BLaER1 (cell line): ENCODE data around the gene SEMA6A.

ENCODE experiments used
- H3K27ac ChIP-seq: shearing (Covaris generic); formaldehyde crosslinking; 2 replicates; pipeline ENCODE4 v1.8.1; 2022
- H3K27me3 ChIP-seq: shearing (Covaris generic); formaldehyde crosslinking; 2 replicates; pipeline ENCODE4 v1.8.1; 2022
- H3K36me3 ChIP-seq: shearing (Covaris generic); formaldehyde crosslinking; 2 replicates; pipeline ENCODE4 v1.8.1; 2022
- H3K4me1 ChIP-seq: shearing (Covaris generic); formaldehyde crosslinking; 2 replicates; pipeline ENCODE4 v1.8.1; 2022
- H3K4me2 ChIP-seq: shearing (Covaris generic); formaldehyde crosslinking; 2 replicates; pipeline ENCODE4 v1.8.1; 2022
- H3K4me3 ChIP-seq: shearing (Covaris generic); formaldehyde crosslinking; 2 replicates; pipeline ENCODE4 v1.8.1; 2022
- H3K9ac ChIP-seq: shearing (Covaris generic); formaldehyde crosslinking; 2 replicates; pipeline ENCODE4 v1.8.1; 2022
- H3K9me3 ChIP-seq: shearing (Covaris generic); formaldehyde crosslinking; 2 replicates; pipeline ENCODE4 v1.8.1; 2022
- H4K20me1 ChIP-seq: shearing (Covaris generic); formaldehyde crosslinking; 2 replicates; pipeline ENCODE4 v1.8.1; 2022
- Cebpa-rat ChIP-seq: shearing (Covaris generic); IDR thresholded peaks from 2 replicates; pipeline ENCODE4 v1.8.1; 2022

The SEMA6A gene

DNA sequence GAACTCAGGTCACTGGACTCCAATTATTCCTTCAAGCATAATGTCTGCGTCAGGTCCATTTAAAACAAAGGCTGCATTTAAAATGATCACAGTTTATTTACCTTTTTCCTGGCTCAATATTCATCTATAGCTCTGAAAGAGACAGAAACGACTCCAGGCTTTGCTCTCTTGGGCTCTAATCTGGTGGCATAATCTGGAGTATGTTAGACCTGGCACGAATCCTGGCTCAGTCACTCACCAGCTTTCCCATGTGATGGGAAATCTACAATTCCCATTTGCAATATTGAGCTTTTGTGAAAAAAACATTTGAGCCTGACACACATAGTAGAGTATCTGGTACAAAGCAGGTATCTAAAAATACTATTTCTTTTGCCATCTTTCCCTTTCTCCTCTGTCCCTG is 155.8 kb downstream of the SEMA6A start:
- Histone ChIP-seq H3K27me3 (no peaks in the 10 kb centered on the region), H3K36me3 (peaks cover 7% of the 10 kb centered on the region; the same call in 1 of the 2 replicates), H3K27ac (no peak overlapping the region), H3K9ac (no peak overlapping the region), H3K9me3 (peaks cover 11% of the 10 kb centered on the region), H3K4me3 (no peak overlapping the region), H3K4me2 (no peak overlapping the region), H4K20me1 (no peaks in the 10 kb centered on the region), H3K4me1 (peaks cover 24% of the 10 kb centered on the region)
- TF ChIP-seq Cebpa-rat = no peak

DNA sequence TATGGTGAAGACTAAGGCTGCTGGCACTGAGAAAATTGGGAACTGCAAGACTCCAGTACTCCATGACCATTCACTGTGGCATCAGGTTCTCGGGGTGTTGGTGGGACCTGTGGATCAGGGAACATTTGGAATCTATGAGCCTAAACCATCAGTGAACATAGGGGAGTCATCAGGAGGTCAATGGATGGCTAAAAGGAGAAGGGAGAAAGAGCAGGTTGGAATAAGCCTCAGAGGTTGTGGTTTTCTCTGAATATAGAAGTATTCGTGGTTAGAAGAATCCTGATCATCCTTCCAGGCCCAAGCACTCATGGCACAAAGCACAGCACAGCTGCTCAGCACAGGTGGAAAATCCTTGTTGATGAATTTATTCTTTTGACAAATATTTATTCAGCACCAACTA is 156.6 kb downstream of the SEMA6A start:
- Histone ChIP-seq H3K27me3 (no peaks in the 10 kb centered on the region), H3K9ac (no peak overlapping the region), H3K27ac (no peak overlapping the region), H3K9me3 (peaks cover 11% of the 10 kb centered on the region), H4K20me1 (no peaks in the 10 kb centered on the region), H3K4me2 (no peak overlapping the region), H3K4me3 (no peak overlapping the region), H3K4me1 (peaks cover 24% of the 10 kb centered on the region), H3K36me3 (peaks cover 7% of the 10 kb centered on the region; the same call in 1 of the 2 replicates)
- TF ChIP-seq Cebpa-rat = no peak

DNA sequence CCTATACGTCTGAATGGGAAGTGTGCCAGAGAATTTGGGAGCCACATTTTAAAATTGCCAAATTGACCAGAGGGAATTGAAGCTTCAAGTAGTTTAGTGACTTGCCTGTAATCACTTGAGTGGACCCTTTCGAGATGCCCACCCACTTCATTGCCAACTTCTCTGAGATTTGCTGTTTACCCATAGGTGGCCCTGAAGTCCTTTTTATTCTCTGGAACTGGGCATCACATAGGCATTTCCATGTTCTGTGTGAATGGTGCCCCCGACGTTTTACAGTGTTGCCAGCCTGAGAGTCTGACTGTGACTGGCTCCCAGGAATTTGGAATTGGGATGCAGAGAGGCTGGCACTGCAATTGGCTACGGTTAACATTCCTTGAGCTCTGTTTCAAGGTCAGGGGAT is 158.6 kb downstream of the SEMA6A start:
- Histone ChIP-seq H3K4me3 (no peak overlapping the region), H3K9ac (no peak overlapping the region), H4K20me1 (no peaks in the 10 kb centered on the region), H3K4me1 (peaks cover 24% of the 10 kb centered on the region), H3K36me3 (peaks cover 7% of the 10 kb centered on the region; the same call in 1 of the 2 replicates), H3K9me3 (peaks cover under 1% of the 10 kb centered on the region; the same call in 1 of the 2 replicates), H3K4me2 (no peak overlapping the region), H3K27ac (no peak overlapping the region), H3K27me3 (no peaks in the 10 kb centered on the region)
- no peak for TF ChIP-seq Cebpa-rat

DNA sequence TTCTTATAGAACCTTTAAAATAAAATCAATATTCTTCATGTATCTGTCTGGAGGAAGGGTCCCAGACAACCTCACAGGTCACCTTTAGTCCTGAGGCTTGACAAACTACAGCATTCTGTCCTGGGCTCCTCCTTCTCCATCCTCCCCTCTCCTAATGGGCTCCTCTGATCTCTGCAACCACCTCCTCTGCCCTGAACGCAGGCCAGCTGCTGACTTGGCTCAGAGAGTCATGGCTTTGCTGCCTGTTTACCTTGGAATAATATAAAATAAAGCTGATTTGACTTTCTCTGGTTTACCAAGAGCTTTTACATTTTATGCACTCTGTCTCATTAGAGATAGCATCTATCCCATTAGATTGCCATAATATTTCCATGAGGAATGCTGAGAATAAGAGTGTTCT is 159.4 kb downstream of the SEMA6A start:
- Histone ChIP-seq H3K27me3 (no peaks in the 10 kb centered on the region), H3K9ac (no peak overlapping the region), H3K27ac (no peak overlapping the region), H3K4me1 (peaks cover 17% of the 10 kb centered on the region), H4K20me1 (no peaks in the 10 kb centered on the region), H3K36me3 (peaks cover 7% of the 10 kb centered on the region; the same call in 1 of the 2 replicates), H3K9me3 (no peaks in the 10 kb centered on the region), H3K4me3 (no peak overlapping the region), H3K4me2 (no peak overlapping the region)
- no peak for TF ChIP-seq Cebpa-rat

DNA sequence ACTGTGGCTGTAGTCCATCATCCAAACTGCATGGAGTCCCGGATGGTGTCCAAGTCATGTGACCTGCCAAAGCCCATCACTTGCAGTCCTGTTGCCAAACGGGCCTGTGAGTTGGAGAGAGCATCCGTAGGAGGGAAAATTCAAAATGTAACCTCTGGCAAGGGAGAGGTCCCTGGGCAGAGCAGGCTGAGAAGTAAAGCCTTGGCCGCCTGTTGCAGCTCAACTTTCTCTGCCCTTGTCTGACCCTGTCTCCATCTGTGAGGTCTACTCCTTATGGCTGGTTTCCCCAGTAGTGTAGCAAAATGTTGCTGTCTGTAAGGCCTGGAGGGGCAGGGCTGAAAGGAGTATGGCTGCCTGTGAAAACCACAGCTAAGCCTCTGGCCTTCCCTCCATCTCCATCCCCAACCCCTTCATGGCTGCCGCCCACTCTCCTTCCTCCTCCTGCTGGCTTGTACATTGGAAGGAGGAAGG is 163.5 kb downstream of the SEMA6A start:
- TF ChIP-seq Cebpa-rat = no peak
- H3K27ac ChIP-seq = no peak overlapping the region
- H3K36me3 ChIP-seq = 0 out of 2 replicates have a peak, but pooled peaks cover 7% of the 10 kb centered on the region
- H3K9ac ChIP-seq = no peak overlapping the region
- no peaks in the 10 kb centered on the region for H3K27me3 ChIP-seq
- H3K9me3 ChIP-seq = no peaks in the 10 kb centered on the region
- no peaks in the 10 kb centered on the region for H3K4me1 ChIP-seq
- H3K4me3 ChIP-seq = no peak overlapping the region
- no peaks in the 10 kb centered on the region for H4K20me1 ChIP-seq
- H3K4me2 ChIP-seq = no peak overlapping the region

DNA sequence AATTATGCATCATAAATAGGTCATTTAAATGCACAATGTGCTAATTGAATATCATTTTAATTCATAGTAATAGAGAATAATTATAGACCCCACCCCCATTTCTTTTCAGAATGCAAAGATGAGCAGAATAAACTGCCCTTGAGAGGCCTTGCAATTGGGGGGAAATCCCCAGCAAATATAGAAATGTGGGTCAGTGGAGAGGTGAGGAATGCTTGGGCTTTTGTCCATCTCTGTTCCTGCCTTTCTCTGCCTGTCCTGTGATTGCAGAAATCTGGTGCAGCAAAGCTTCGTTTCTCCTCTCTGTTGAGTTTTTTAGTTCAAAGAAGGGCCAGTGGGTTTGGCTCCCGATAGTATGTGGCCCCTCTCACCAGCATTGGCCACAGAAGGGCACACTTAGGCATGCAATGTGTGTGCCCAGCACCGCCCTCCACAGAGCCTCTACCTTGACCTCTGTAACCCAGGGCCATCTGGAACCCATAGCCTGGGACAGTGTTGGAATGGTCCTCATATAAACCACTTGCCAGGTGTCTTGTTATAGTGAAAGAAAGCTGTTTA is 164.2 kb downstream of the SEMA6A start:
- no peaks in the 10 kb centered on the region for H4K20me1 ChIP-seq
- H3K4me3 ChIP-seq = no peak overlapping the region
- H3K9me3 ChIP-seq = no peaks in the 10 kb centered on the region
- no peaks in the 10 kb centered on the region for H3K4me1 ChIP-seq
- 0 out of 2 replicates have a peak, but pooled peaks cover under 1% of the 10 kb centered on the region for H3K36me3 ChIP-seq
- no peak overlapping the region for H3K9ac ChIP-seq
- no peak overlapping the region for H3K27ac ChIP-seq
- H3K4me2 ChIP-seq = no peak overlapping the region
- no peak for TF ChIP-seq Cebpa-rat
- no peaks in the 10 kb centered on the region for H3K27me3 ChIP-seq

DNA sequence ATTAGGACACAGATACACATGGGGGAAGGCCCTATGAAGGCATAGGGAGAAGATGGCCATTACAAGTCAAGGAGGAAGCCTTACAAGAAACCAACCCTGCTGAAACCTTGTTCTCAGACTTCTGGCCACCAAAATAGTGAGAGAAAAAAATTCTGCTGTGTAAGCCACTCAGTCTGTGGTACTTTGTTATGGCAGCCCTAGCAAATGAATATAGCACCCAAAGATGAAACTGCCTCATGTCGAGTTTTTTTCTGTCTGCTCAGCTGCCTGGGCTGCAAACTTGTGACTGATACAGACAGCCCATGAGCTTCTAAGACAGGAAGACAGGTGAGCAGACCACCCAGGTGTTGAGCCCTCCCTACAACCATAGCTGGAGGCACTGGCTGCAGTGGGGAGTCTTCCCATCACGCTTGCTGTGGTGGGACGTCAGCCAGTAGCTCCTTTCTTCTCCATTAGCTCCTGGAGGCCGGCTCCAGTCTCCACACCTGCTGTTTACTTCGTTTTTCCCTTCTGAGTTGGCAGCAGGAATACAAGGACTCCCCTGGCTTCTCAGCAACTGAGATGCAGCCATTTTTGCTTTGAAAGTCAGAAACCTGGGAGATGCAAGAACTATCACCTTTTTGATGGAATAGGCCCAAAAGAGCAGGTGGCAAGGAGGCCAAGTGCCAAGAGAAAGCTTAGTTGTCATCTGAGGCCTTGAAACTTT is 164.9 kb downstream of the SEMA6A start:
- H3K36me3 ChIP-seq = no peaks in the 10 kb centered on the region
- H3K27me3 ChIP-seq = no peaks in the 10 kb centered on the region
- TF ChIP-seq Cebpa-rat = no peak
- no peak overlapping the region for H3K27ac ChIP-seq
- H3K4me1 ChIP-seq = no peaks in the 10 kb centered on the region
- no peak overlapping the region for H3K4me3 ChIP-seq
- H4K20me1 ChIP-seq = no peaks in the 10 kb centered on the region
- no peaks in the 10 kb centered on the region for H3K9me3 ChIP-seq
- H3K4me2 ChIP-seq = no peak overlapping the region
- H3K9ac ChIP-seq = no peak overlapping the region

DNA sequence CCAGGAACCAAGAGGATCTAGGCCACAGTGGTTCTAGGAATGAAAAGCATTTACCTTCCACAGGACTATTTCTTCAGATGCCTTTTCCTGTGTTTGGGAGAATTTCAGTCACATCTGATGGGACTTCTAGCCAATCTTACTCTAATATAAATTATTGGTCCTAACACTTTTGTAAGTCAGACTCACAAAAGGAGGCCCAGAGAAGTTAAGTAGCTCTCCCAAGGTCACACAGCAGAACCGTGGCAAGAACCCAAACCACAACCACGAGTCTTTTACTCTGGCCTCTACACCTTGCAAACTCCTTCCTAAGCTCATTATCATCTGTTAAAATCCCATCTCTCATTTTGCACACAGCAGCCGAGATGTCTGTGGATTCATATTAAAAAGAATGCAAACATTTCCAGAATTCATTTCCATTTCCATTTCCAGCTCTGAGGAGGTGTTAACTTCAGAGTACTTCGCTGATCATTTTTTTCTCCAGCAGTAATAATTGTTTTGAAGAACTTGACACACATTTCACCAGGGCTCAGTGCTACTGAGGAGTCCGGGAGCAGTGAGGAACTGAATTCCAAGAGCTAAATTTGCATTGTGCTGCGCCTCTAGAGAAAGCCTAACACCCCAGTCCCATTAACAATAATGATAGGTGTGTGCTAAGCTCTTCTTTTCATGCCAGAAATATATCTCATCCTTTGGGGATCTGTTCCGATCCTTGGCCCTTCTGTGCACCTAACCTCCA is 168.1 kb downstream of the SEMA6A start:
- Histone ChIP-seq H3K9me3 (no peaks in the 10 kb centered on the region), H3K4me3 (no peak overlapping the region), H3K9ac (no peak overlapping the region), H3K4me2 (no peak overlapping the region), H3K27me3 (no peaks in the 10 kb centered on the region), H4K20me1 (no peaks in the 10 kb centered on the region), H3K36me3 (no peaks in the 10 kb centered on the region), H3K4me1 (no peaks in the 10 kb centered on the region), H3K27ac (no peak overlapping the region)
- no peak for TF ChIP-seq Cebpa-rat

DNA sequence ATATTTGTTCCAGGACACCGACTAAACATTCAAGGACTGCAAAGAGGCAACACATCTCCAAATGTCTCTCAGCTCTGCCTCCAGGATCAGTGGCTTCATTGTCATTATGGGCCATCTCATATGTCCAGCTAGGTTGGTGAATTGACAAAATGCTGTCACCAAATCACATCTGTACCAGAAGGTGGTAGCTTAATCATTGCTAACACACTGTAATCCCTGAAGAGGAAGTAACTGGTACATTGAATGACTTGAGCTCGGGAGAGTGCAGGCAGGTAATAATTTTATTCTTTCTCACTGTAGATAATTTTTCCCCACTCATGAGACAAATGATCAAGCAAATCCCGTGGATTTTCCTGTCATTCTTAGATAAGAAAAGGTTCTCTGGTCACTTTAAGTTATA is 169.8 kb downstream of the SEMA6A start:
- Histone ChIP-seq H3K27me3 (no peaks in the 10 kb centered on the region), H3K4me1 (no peaks in the 10 kb centered on the region), H3K4me3 (no peak overlapping the region), H3K9ac (no peak overlapping the region), H3K27ac (no peak overlapping the region), H4K20me1 (no peaks in the 10 kb centered on the region), H3K4me2 (no peak overlapping the region), H3K9me3 (no peaks in the 10 kb centered on the region), H3K36me3 (no peaks in the 10 kb centered on the region)
- TF ChIP-seq Cebpa-rat = no peak

DNA sequence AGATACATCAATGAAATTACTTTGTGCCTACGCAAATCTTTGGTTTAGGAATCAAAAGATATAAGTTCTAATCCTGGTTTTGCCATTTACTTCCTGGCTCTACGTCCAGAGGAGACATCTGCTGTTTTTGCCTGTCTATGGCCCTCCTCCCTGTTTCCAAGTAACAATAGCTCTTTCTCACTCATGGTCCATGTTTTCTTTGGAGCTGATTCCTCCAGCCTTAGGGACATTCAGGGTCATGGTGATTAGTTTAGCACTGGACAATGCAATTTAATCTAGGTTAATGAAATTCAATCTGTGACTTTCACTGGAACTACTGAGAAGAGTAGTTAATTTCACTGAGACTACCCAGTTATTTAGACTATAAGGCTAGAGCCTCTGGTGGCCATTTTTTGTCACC is 170.6 kb downstream of the SEMA6A start:
- no peak overlapping the region for H3K27ac ChIP-seq
- no peak overlapping the region for H3K4me3 ChIP-seq
- H3K27me3 ChIP-seq = no peaks in the 10 kb centered on the region
- H3K4me1 ChIP-seq = no peaks in the 10 kb centered on the region
- TF ChIP-seq Cebpa-rat = no peak
- no peaks in the 10 kb centered on the region for H4K20me1 ChIP-seq
- no peaks in the 10 kb centered on the region for H3K36me3 ChIP-seq
- no peak overlapping the region for H3K9ac ChIP-seq
- H3K4me2 ChIP-seq = no peak overlapping the region
- no peaks in the 10 kb centered on the region for H3K9me3 ChIP-seq
